Thyroid gland (tissue), 4 donors: ENCODE data around the gene RHBDD1.

ENCODE experiments used
- POLR2A ChIP-seq, 2 donors: fragments of 450-650 bp; IDR thresholded peaks; one replicate each; pipeline ENCODE4 v1.6.1; 2017; ENCODE audit warnings: antibody characterized with exemption in 2 of 2, mild to moderate bottlenecking in 2 of 2, moderate library complexity in 1 of 2
- TF ChIP-seq, protein P1 (sequence below), 6 experiments: fragments of 200-600 bp in 3 of 6; fragments of 450-650 bp in 3 of 6; sonication (generic) in 3 of 6; IDR thresholded peaks; one replicate each; pipeline ENCODE4 v1.5.1; 2016 to 2019; ENCODE audit warnings: antibody characterized with exemption in 6 of 6, mild to moderate bottlenecking in 2 of 6, inconsistent platforms in 1 of 6, moderate library complexity in 1 of 6

DNA sequence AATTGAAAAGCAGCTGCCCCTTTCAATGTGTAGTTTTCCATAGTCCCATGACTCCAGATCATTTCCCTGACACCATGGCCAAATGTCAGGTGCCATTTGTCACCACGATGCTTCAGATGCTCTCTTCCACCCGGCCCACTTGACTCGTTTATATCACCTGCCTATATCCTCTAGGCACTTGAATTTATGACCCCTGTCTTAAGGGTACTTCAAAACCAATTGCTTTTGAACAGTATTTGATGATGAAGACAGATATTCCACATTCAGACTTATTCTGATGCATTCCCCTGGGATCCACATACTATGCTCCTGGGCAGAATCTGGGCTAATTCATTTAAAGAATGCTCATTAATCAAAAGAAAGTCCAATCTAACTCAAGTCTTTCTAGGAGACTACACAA lies 16.9 kb upstream of the RHBDD1 start:
- TF ChIP-seq, protein P1, sequence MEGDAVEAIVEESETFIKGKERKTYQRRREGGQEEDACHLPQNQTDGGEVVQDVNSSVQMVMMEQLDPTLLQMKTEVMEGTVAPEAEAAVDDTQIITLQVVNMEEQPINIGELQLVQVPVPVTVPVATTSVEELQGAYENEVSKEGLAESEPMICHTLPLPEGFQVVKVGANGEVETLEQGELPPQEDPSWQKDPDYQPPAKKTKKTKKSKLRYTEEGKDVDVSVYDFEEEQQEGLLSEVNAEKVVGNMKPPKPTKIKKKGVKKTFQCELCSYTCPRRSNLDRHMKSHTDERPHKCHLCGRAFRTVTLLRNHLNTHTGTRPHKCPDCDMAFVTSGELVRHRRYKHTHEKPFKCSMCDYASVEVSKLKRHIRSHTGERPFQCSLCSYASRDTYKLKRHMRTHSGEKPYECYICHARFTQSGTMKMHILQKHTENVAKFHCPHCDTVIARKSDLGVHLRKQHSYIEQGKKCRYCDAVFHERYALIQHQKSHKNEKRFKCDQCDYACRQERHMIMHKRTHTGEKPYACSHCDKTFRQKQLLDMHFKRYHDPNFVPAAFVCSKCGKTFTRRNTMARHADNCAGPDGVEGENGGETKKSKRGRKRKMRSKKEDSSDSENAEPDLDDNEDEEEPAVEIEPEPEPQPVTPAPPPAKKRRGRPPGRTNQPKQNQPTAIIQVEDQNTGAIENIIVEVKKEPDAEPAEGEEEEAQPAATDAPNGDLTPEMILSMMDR (IDR thresholded peaks at IDR 0.05): no peak
- no peak for TF ChIP-seq POLR2A (IDR thresholded peaks at IDR 0.05)
